IPS-11a (cell line): ENCODE results near the gene TADA3.
A peak's percentile ranks its signal among the peaks of the same experiment; 100 is the strongest.

ENCODE experiments used
- H3K4me3 ChIP-seq: one replicate; pipeline ENCODE4 v1.5.1; 2013; ENCODE audit warnings: low read depth, low read length, control low read depth

Gene TADA3

GRCh38 chr3:9810433-9810770 lies 18.1 kb upstream of the TADA3 start:
- H3K4me3 ChIP-seq = peak overlapping the region; percentile 53

DNA sequence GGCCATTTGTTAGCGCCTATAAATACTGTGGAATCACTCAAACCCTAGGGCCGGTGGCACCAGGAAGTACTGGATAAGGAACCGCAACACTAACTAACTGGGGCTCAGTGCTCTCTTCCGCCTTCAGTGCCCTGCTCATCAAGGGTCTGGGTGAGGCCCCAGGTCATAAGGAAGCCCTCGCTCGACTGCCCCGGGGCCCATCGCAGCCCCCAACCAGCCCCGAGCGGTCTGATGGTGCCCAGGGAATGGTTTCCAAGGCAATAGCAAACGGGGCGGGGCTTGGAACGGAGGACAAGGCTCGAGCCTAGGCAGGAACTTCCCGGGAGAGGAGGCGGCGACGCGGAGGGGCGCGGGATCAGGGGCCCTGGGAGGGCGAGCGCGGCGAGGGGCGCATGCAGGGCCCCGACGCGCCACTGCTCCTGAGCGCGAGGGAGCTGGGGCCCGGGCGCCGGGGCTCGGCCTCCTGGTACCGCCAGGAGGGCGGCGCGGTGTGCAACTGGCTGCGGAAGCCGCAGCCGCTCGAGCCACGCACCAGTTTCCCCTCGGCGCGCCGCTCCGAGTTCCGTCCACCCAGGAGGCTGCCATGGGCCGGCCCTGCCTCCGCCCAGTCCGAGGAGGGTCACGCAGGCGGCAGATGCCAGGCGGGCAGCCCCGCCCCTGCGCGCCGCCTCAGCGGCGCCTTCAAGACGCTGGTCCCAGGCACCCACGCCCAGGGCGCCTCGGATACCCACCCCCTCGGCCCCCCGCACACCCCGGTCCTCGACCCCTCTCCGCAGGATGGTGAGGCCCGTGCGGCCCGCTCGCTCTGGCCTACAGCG lies 17.6 kb upstream of the TADA3 start, which contains the start of gene TTLL3:
Gene TTLL3, plus strand, starts transcription at position 648 of the 818 bp plus-strand sequence. CDS start 400 bp downstream, outside the sequence.
- peak within 1 kb of the TSS; percentile 53 for H3K4me3 ChIP-seq

DNA sequence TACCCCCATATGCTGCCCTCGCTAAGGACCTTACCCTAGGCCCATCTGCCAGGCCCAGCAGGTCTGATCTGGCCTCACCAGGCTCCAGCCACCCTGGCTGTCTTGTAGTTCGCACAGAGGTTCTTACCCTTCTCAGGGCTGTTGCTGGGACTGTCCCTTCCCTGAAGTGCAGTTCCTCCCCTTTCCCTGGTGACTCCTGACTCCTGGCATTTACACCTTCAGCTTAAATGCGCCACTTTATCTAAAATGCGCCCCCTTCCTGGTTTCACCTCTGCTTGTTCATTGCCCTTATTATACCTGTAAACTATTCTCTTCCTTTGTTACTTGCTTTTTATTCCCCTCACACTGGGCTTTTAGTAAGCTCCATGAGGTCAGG lies 17.0 kb upstream of the TADA3 start:
- peak overlapping the region; percentile 53 for H3K4me3 ChIP-seq

GRCh38 chr3:9808345-9809037 lies 16.2 kb upstream of the TADA3 start:
- no peak overlapping the region for H3K4me3 ChIP-seq

GRCh38 chr3:9807981-9808344 lies 15.7 kb upstream of the TADA3 start:
- H3K4me3 ChIP-seq = no peak overlapping the region

- no peak overlapping the region for H3K4me3 ChIP-seq
Measured at GRCh38 chr3:9806688-9807589, 14.7 kb upstream of the TADA3 start.

DNA sequence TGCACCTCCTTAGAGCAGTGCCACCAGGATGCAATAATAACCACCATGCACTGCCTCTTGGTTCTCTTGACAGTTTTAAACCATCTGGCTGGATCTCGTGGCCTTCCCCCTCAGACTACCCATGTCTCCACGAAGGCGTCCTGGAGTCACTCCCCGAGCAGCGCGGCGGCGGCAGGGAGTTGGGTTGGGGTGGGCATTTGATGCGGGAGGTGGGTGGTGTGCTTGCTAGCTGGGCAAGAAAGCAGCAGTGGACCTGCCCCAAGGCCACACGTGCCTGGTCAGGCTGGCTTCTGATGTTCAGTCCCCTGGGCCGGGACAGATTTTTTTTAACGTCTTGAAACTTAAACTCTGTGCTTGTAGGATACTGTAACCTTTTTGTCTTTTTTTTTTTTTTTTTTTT lies 13.9 kb upstream of the TADA3 start:
- H3K4me3 ChIP-seq = no peak overlapping the region

DNA sequence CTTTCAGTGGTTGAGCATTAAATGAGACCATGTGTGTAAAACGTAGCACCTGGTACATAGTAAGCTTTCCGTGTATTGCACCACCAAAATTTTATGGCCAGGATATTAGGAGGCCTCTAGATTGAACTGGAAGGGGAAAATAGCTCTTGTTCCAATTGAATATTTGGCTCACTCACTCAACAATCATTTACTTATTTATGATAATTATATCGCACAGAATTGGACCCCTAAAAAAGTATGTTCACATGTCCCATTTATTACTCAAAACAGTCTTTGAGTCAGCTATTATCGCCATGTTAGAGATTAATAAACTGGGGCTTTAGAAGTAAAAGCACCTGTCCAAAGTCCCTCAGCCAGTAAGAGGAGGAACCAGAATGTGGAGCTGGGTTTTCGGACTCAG lies 12.7 kb upstream of the TADA3 start:
- no peak overlapping the region for H3K4me3 ChIP-seq

DNA sequence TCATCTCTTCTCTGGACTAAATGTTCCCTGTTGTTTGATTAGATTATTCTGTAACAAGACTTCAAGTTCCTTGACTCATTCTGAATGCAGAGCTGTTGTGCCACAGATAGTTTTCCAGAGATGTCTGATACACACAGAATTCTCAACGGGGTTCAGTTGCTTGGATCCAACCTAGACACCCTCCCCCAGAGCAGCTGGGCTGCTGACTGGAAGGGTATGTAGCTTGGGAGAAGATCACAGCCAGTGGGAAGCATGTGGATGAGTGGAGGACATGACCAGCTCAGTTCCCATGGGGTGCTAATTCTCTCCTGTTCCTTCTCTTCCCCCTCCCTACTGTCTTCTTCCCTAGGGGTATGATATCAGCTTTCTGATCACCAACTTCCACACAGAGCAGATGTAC lies 11.2 kb upstream of the TADA3 start:
- no peak overlapping the region for H3K4me3 ChIP-seq

- H3K4me3 ChIP-seq = no peak overlapping the region
Measured at GRCh38 chr3:9800529-9800928, 8.3 kb upstream of the TADA3 start.

DNA sequence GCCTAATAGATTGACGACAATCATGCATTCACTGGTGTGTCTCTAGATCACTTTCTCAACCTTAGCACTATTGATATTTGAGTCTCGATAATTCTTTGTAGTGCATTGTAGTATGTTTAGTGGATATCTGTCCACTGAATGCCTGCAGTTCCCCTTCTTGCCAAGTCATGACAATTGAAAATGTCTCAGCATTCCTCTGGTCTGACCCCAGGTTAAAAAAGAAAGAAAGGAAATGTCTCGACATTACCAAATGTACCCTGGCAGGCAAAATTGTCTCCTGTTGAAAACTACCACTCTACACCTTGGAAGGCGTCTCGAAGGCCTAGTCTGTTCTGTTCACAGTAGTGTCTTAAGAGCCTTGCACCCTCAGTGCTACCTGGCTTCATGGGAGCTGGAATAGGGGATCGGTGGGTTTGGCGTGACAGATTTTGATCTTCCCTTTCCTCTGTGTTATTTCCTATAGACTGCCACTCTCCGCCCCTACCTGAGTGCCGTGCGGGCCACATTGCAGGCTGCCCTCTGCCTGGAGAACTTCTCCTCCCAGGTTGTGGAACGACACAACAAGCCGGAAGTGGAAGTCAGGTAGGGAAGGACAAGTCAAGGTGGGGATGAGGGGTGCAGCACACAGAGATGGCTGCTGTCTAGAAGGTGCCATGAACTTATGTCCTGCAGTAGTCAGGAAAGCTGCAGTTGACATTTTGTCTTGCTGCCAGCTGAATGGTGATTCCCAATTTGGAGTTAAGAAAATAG lies 5.1 kb upstream of the TADA3 start:
- no peak overlapping the region for H3K4me3 ChIP-seq

DNA sequence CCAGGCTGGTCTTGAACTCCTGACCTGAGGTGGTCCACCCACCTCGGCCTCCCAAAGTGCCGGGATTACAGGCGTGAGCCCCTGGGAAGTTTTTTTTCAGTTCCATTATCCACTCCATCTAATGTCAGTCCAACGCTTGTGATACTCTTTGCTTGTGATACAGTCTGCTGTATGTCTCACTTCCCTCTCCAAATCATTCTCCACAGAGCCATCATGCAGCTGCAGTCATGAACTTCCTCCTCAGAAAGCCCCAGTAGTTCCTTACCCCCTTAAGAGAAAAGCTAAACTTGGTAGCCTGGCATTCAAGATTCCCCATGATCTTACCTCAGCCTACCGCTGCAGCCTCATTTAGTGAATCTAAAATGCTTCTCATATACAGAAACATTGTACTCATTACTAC lies 2.9 kb upstream of the TADA3 start:
- no peak overlapping the region for H3K4me3 ChIP-seq

DNA sequence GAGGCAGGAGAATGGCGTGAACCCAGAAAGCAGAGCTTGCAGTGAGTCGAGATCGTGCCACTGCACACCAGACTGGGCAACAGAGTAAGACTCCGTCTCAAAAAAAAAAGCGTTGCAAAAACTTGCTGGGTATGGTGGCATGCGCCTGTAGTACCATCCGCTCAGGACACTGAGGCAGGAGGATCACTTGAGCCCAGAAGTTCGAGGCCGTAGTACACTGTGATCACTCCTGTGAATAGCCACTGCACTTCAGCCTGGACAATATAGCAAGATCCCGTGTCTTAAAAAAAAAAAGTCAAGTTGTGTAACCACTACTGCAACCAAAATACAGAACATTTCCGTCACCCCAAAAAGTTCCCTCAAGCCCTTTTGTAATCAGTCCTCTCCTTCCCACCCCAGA lies 2.1 kb upstream of the TADA3 start:
- no peak overlapping the region for H3K4me3 ChIP-seq

GRCh38 chr3:9793161-9793781 lies 998 bp upstream of the TADA3 start:
- H3K4me3 ChIP-seq = peak overlapping the region; percentile 99

- H3K4me3 ChIP-seq = peak overlapping the region; percentile 99
Measured at GRCh38 chr3:9791790-9792404, 376 bp downstream of the TADA3 start.

- H3K4me3 ChIP-seq = no peak overlapping the region
Measured at GRCh38 chr3:9791127-9791526, 1.1 kb downstream of the TADA3 start.

GRCh38 chr3:9787714-9788113 lies 4.6 kb downstream of the TADA3 start:
- no peak overlapping the region for H3K4me3 ChIP-seq

DNA sequence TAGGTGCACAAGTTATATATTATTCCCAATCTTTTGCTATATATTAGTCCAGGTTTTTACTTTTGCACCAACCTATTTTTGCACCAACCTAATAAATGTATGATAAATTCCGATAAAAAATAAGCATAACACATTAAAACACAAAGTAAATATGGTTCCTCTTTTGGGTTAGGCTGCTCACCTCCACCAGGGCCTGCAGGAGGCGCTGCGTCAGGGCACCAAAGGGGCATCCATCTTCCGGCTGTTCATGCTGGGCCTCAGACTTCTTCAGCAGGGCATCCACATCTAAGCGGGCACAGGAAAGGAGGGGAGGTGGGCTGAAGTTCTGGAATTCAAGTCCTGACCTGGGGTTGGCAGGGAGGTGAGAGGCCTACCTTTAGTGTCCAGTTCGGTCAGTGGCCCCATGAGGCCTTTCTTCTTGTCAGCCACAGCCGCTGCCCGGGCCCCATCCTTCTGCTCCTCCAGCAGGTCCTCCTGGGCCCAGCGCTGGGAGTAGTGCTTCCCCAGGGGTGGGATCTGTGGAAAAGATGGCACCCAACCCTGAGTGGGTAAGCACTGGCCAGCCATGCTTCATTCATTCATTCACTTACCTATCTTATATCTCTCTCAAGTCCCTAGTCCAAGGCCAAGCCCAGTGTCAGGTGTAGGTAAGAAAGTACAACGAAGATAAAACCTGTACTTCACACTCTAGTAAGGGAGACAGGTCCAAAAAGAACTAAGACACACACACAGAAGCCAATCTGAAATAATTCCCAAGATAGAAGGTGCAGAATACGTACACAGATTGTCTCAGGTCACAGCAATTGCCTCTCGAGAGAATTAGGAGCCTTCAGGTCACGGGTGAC lies 5.2 kb downstream of the TADA3 start:
- no peak overlapping the region for H3K4me3 ChIP-seq

DNA sequence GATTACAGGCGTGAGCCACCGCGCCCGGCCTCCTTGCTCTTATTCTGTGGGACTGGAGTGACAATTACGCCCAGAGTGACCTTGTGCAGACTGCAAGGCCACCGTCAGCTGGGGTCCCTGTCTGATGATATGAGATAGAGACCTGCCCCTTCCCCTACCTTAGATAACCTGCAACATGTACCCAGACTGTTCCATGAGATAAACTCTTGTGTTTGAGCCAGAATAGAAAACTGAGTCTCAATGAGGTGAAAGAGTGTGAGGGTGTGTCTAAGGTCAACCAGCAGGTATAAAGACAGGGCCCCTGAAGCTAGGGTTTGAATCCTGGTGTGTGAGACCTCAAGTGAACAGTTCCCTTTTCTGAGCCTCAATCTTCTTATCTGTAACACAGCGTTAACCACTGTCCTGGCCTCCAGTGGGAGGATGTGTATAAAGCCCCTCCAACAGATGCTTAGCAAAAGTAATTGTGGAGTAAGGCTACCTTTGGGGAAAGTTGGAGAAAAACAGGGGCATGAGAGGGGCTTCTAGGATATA lies 6.0 kb downstream of the TADA3 start:
- no peak overlapping the region for H3K4me3 ChIP-seq
